CD8-positive, alpha-beta memory T cell (primary cell): ENCODE measurements around the gene NCOA7. TPM values are rescaled to one million over a fixed set of nuclear protein-coding genes. Genes with fewer than 3 reads are reported as not detected.

Experiments used
- CTCF ChIA-PET: fragments of 350-600 bp; sonication (Branson Sonifier 250); formaldehyde crosslinking; loops from one replicate; lab custom pipeline; 2021; ENCODE audit warnings: antibody characterized with exemption; lab: Charles Lee
- POLR2A ChIA-PET: fragments of 350-600 bp; sonication (Branson Sonifier 250); formaldehyde crosslinking; loops from one replicate; lab custom pipeline; 2021; ENCODE audit warnings: antibody characterized with exemption; lab: Charles Lee
- DNase-seq, 5 donors: peaks; one replicate each; pipeline versions ENCODE4 v3.0.0 to v3.0.0-alpha.2; 2020 to 2022; ENCODE audit warnings: mixed read lengths in 1 of 5
- H3K27ac ChIP-seq: one replicate; pipeline ENCODE4 v1.7.0; 2013; ENCODE audit warnings: low read depth, mild to moderate bottlenecking, low read length, moderate library complexity
- H3K27me3 ChIP-seq: 2 replicates; pipeline ENCODE4 v1.7.0; 2013; ENCODE audit warnings: low read length, mild to moderate bottlenecking; ENCODE audit not compliant: insufficient read depth, poor library complexity, severe bottlenecking
- H3K36me3 ChIP-seq: 2 replicates; pipeline ENCODE4 v1.7.0; 2013; ENCODE audit warnings: mild to moderate bottlenecking, low read length, moderate library complexity; ENCODE audit not compliant: insufficient read depth
- H3K4me1 ChIP-seq: 2 replicates; pipeline ENCODE4 v1.7.0; 2013; ENCODE audit warnings: mild to moderate bottlenecking, low read length, moderate library complexity; ENCODE audit not compliant: insufficient read depth
- H3K4me3 ChIP-seq: 2 replicates; pipeline ENCODE4 v1.7.0; 2013; ENCODE audit warnings: mild to moderate bottlenecking, low read length
- H3K9me3 ChIP-seq: 2 replicates; pipeline ENCODE4 v1.7.0; 2013; ENCODE audit warnings: mild to moderate bottlenecking, low read length
- H3K27ac Mint-ChIP-seq, 8 donors: one replicate each; pipeline ENCODE4 v1.8.0; 2020 to 2021; ENCODE audit warnings: mixed read lengths in 8 of 8, mild to moderate bottlenecking in 6 of 8, inconsistent platforms in 3 of 8, moderate library complexity in 3 of 8
- H3K27me3 Mint-ChIP-seq, 2 donors: one replicate each; pipeline ENCODE4 v1.8.0; 2020 to 2021; ENCODE audit warnings: mixed read lengths in 2 of 2, mild to moderate bottlenecking in 1 of 2, moderate library complexity in 1 of 2
- H3K36me3 Mint-ChIP-seq, 3 donors: one replicate each; pipeline ENCODE4 v1.8.0; 2020 to 2021; ENCODE audit warnings: mixed read lengths in 3 of 3, inconsistent platforms in 1 of 3, mild to moderate bottlenecking in 1 of 3
- H3K4me1 Mint-ChIP-seq, 3 donors: one replicate each; pipeline ENCODE4 v1.8.0; 2020 to 2021; ENCODE audit warnings: mixed read lengths in 3 of 3, inconsistent platforms in 1 of 3, mild to moderate bottlenecking in 1 of 3
- H3K4me3 Mint-ChIP-seq, 7 donors: one replicate each; pipeline ENCODE4 v1.8.0; 2020 to 2021; ENCODE audit warnings: mixed read lengths in 7 of 7, mild to moderate bottlenecking in 6 of 7, moderate library complexity in 4 of 7, inconsistent platforms in 2 of 7
- H3K9me3 Mint-ChIP-seq, 5 donors: one replicate each; pipeline ENCODE4 v1.8.0; 2020 to 2022; ENCODE audit warnings: mixed read lengths in 5 of 5, mild to moderate bottlenecking in 3 of 5, moderate library complexity in 2 of 5, inconsistent platforms in 1 of 5
- polyA plus RNA-seq: library from polyadenylated mRNA; unstranded; fragments of 300-500 nt; fragmentation: Illumina TruSeq; gene quantifications from one replicate; pipeline ENCODE4 v1.2.3, GENCODE V29; 2021
- total RNA-seq, 2 experiments: library from RNA; stranded (reverse); gene quantifications; one replicate each; pipeline ENCODE4 v1.2.3, GENCODE V29; 2021

The NCOA7 gene
- total and polyA plus RNA-seq, 3 experiments from 2014 or later, result 38.3 to 62.5 (median 54.7) TPM

GRCh38 chr6:125942672-125943527 lies 152.1 kb downstream of the NCOA7 start:
- Histone ChIP-seq H3K36me3 (no peaks in the 10 kb centered on the region), H3K27ac (no peak overlapping the region), H3K4me3 (no peak overlapping the region), H3K9me3 (no peaks in the 10 kb centered on the region), H3K4me1 (no peaks in the 10 kb centered on the region), H3K27me3 (peaks cover 4% of the 10 kb centered on the region)
- H3K4me3 Mint-ChIP-seq, result no peak overlapping the region
- peaks cover 5 to 25% of the 10 kb centered on the region in 2 donors for H3K27me3 Mint-ChIP-seq
- no peaks in the 10 kb centered on the region for H3K9me3 Mint-ChIP-seq
- ChIA-PET POLR2A (no interaction called here), CTCF (interaction anchor here (0.9 to 4.1 kb wide), 3 partner anchors 10 to 37 kb away, joined by 3 to 26 read pairs (median 5); partner anchors contain the start of gene HINT3)
- H3K4me1 Mint-ChIP-seq, result no peaks in the 10 kb centered on the region
- H3K27ac Mint-ChIP-seq, result peak overlapping the region in 1 of 8 donors; percentile 7
- H3K36me3 Mint-ChIP-seq, result peaks cover 0 to 5% (median 0%) of the 10 kb centered on the region in 3 donors
- no peak for DNase-seq

GRCh38 chr6:125943528-125944433 lies 153.0 kb downstream of the NCOA7 start:
- no peaks in the 10 kb centered on the region for H3K4me1 Mint-ChIP-seq
- H3K27ac Mint-ChIP-seq, result peak overlapping the region in 1 of 8 donors; percentile 7
- CTCF ChIA-PET, result interaction anchor here (0.9 to 4.1 kb wide), 3 partner anchors 9 to 38 kb away, joined by 3 to 26 read pairs (median 5); partner anchors contain the start of gene HINT3
- H3K4me1 ChIP-seq, result no peaks in the 10 kb centered on the region
- POLR2A ChIA-PET, result no interaction called here
- no peaks in the 10 kb centered on the region for H3K36me3 ChIP-seq
- DNase-seq, result no peak
- H3K4me3 Mint-ChIP-seq, result no peak overlapping the region
- H3K27me3 ChIP-seq, result peaks cover 4% of the 10 kb centered on the region
- H3K27ac ChIP-seq, result no peak overlapping the region
- H3K27me3 Mint-ChIP-seq, result peaks cover 5 to 30% of the 10 kb centered on the region in 2 donors
- no peak overlapping the region for H3K4me3 ChIP-seq
- no peaks in the 10 kb centered on the region for H3K9me3 Mint-ChIP-seq
- no peaks in the 10 kb centered on the region for H3K9me3 ChIP-seq
- H3K36me3 Mint-ChIP-seq, result peaks cover 0 to 5% (median 0%) of the 10 kb centered on the region in 3 donors

- no peak overlapping the region for H3K27ac ChIP-seq
- POLR2A ChIA-PET, result no interaction called here
- no peaks in the 10 kb centered on the region for H3K4me1 ChIP-seq
- no peak overlapping the region for H3K4me3 ChIP-seq
- no peaks in the 10 kb centered on the region for H3K9me3 Mint-ChIP-seq
- peaks cover 0 to 4% (median 0%) of the 10 kb centered on the region in 3 donors for H3K36me3 Mint-ChIP-seq
- H3K9me3 ChIP-seq, result no peaks in the 10 kb centered on the region
- H3K4me1 Mint-ChIP-seq, result no peaks in the 10 kb centered on the region
- DNase-seq, result no peak
- peaks cover 4% of the 10 kb centered on the region for H3K27me3 ChIP-seq
- CTCF ChIA-PET, result interaction anchor here (4.1 kb wide), 1 partner anchor 11 kb away, joined by 26 read pairs; the partner anchor contains the start of gene HINT3
- no peak overlapping the region for H3K27ac Mint-ChIP-seq
- no peak overlapping the region for H3K4me3 Mint-ChIP-seq
- H3K27me3 Mint-ChIP-seq, result peaks cover under 1 to 26% of the 10 kb centered on the region in 2 donors
- H3K36me3 ChIP-seq, result no peaks in the 10 kb centered on the region
Observed at GRCh38 chr6:125944434-125944816, 153.7 kb downstream of the NCOA7 start.

GRCh38 chr6:125944896-125945295 lies 154.1 kb downstream of the NCOA7 start:
- H3K36me3 ChIP-seq, result no peaks in the 10 kb centered on the region
- no peak overlapping the region for H3K27ac ChIP-seq
- DNase-seq, result no peak
- ChIA-PET CTCF (interaction anchor here (4.1 kb wide), 1 partner anchor 11 kb away, joined by 26 read pairs; the partner anchor contains the start of gene HINT3), POLR2A (no interaction called here)
- no peaks in the 10 kb centered on the region for H3K4me1 ChIP-seq
- no peaks in the 10 kb centered on the region for H3K4me1 Mint-ChIP-seq
- H3K9me3 Mint-ChIP-seq, result no peaks in the 10 kb centered on the region
- no peak overlapping the region for H3K4me3 ChIP-seq
- H3K4me3 Mint-ChIP-seq, result no peak overlapping the region
- peaks cover 0 to 25% of the 10 kb centered on the region in 2 donors for H3K27me3 Mint-ChIP-seq
- peaks cover 0 to 3% (median 0%) of the 10 kb centered on the region in 3 donors for H3K36me3 Mint-ChIP-seq
- no peak overlapping the region for H3K27ac Mint-ChIP-seq
- H3K9me3 ChIP-seq, result no peaks in the 10 kb centered on the region
- H3K27me3 ChIP-seq, result peaks cover 4% of the 10 kb centered on the region

DNA sequence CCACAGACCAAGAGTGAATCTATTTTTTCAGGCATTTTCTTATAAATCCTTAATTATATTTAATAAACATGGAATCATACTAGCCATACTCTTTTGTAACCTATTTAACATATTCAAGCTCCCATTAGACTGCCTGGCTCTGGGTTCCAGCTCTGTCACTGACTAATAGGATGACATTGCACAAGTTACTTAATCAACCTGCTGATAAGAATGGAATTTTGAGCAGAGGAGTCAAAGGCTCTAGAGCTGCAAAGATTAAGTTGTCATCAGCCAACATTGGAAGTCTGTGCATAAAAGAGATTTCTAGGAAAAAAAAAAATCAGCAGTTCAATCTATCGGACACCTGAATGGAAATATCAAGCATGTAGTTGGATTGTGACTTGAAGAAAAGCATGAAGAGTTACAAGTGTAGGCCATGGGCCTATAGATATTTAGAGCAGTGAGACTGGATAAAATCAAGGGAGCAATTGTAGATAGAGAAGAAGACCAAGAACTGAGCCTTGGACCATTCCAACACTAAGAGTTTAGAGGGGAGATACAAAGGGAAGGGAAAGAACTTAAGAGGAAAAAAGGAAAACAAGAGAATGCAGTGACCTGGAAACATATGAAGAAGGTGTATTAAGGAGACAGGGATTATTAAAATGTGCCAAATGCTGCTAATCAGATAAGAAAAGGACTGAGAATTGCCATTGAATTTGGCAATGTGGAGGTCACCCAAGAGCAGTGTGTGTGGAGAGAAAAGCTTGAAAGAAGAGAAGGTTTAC lies 154.8 kb downstream of the NCOA7 start:
- H3K27ac ChIP-seq, result peak overlapping the region; percentile 10
- no peak for DNase-seq
- no peaks in the 10 kb centered on the region for H3K4me1 Mint-ChIP-seq
- no peak overlapping the region for H3K4me3 ChIP-seq
- H3K4me3 Mint-ChIP-seq, result no peak overlapping the region
- ChIA-PET POLR2A (no interaction called here), CTCF (interaction anchor here (1.8 to 4.1 kb wide), 2 partner anchors 10 to 155 kb away, joined by 6 to 26 read pairs; partner anchors contain the start of genes HINT3 and NCOA7)
- no peaks in the 10 kb centered on the region for H3K9me3 ChIP-seq
- no peaks in the 10 kb centered on the region for H3K4me1 ChIP-seq
- H3K27ac Mint-ChIP-seq, result no peak overlapping the region
- peaks cover 0 to 3% (median 0%) of the 10 kb centered on the region in 3 donors for H3K36me3 Mint-ChIP-seq
- H3K36me3 ChIP-seq, result no peaks in the 10 kb centered on the region
- H3K27me3 ChIP-seq, result peaks cover 4% of the 10 kb centered on the region
- peaks cover 0 to 23% of the 10 kb centered on the region in 2 donors for H3K27me3 Mint-ChIP-seq
- H3K9me3 Mint-ChIP-seq, result no peaks in the 10 kb centered on the region

DNA sequence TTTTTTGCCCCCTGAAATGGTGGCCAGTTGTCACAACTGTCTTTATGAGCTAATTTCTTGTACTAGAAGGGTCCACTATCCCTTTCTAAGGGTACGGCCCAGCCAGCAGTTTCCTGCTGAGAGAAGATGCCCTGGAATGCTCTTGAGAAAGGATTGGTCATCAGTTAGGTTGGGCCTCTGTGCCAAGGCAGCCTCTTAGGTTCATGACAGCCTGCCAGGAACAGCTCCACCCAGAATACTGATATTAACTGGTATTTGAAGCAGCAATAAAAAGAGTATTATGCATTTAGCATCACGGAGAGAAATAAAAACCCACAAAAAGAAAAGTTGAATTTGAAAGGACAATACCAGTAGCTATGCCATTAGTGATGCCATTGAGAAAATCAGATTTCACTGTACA lies 156.9 kb downstream of the NCOA7 start:
- CTCF ChIA-PET, result interaction anchor here (1.0 to 2.0 kb wide), 2 partner anchors 9 to 21 kb away, joined by 3 to 16 read pairs; partner anchors contain the start of gene HINT3

GRCh38 chr6:125948455-125948854 lies 157.7 kb downstream of the NCOA7 start:
- CTCF ChIA-PET, result interaction anchor here (1.0 to 2.0 kb wide), 2 partner anchors 8 to 22 kb away, joined by 3 to 16 read pairs; partner anchors contain the start of gene HINT3
- Mint-ChIP-seq H3K4me1 (no peaks in the 10 kb centered on the region), H3K9me3 (no peaks in the 10 kb centered on the region), H3K27ac (no peak overlapping the region), H3K4me3 (no peak overlapping the region), H3K27me3 (peaks cover 0 to 20% of the 10 kb centered on the region in 2 donors), H3K36me3 (no peaks in the 10 kb centered on the region)
- Histone ChIP-seq H3K27ac (no peak overlapping the region), H3K4me1 (no peaks in the 10 kb centered on the region), H3K9me3 (no peaks in the 10 kb centered on the region), H3K27me3 (no peaks in the 10 kb centered on the region), H3K4me3 (no peak overlapping the region), H3K36me3 (no peaks in the 10 kb centered on the region)
- no peak for DNase-seq
- POLR2A ChIA-PET, result no interaction called here

More for the DNA sequence above, 156.9 kb downstream of the NCOA7 start:
- Mint-ChIP-seq H3K27me3 (peaks cover 0 to 23% of the 10 kb centered on the region in 2 donors), H3K27ac (peak overlapping the region in 1 of 8 donors; percentile 88), H3K9me3 (no peaks in the 10 kb centered on the region), H3K4me1 (no peaks in the 10 kb centered on the region), H3K36me3 (peaks cover 0 to 3% (median 0%) of the 10 kb centered on the region in 3 donors), H3K4me3 (no peak overlapping the region)
- POLR2A ChIA-PET, result no interaction called here
- Histone ChIP-seq H3K4me1 (no peaks in the 10 kb centered on the region), H3K9me3 (no peaks in the 10 kb centered on the region), H3K27me3 (no peaks in the 10 kb centered on the region), H3K36me3 (no peaks in the 10 kb centered on the region), H3K4me3 (no peak overlapping the region), H3K27ac (no peak overlapping the region)
- no peak for DNase-seq
